ENCODE data around the gene SCGB3A2.
A peak's percentile ranks its signal among the peaks of the same experiment; 100 is the strongest.

The SCGB3A2 gene

DNA sequence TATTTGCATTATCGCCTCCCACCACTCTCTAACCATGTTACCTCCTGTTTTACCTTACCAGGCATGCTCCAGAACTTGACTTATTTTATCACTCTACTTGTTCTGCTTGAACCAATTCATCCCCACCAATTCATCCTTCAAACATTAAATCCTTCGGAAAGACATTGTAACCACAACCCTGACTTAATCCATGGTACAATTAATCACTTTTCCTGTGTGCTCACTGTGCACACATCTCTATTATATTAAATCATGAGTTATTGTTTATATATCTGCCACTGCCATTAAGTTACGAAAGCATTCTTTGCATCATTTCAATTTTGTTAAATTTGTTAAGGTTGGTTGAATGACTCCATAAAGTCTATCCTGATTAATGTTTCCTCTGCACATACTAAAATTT, 35.3 kb downstream of the SCGB3A2 start:
- Histone ChIP-seq H3K4me2 (ENCODE audit: low read length) (no peak overlapping the region), H3K27ac (ENCODE audit: low read depth, low read length) (no peak overlapping the region), H3K4me1 (ENCODE audit: control insufficient read depth, low read depth, low read length) (peaks cover 2% of the 10 kb centered on the region), H2BK120ac (ENCODE audit: low read depth, low read length) (no peak overlapping the region), H3K23ac (ENCODE audit: low read length) (no peak overlapping the region), H3K36me3 (ENCODE audit: control insufficient read depth, insufficient read depth, low read length) (no peaks in the 10 kb centered on the region), H2AK5ac (ENCODE audit: low read length) (no peak overlapping the region), H3K56ac (ENCODE audit: low read length) (no peak overlapping the region), H2BK5ac (ENCODE audit: low read length) (no peak overlapping the region), H2BK15ac (replicated peaks; ENCODE audit: low read depth) (no peak overlapping the region), H3K4me3 (ENCODE audit: low read length) (no peak overlapping the region), H3K79me2 (ENCODE audit: control insufficient read depth, insufficient read depth, low read length) (no peaks in the 10 kb centered on the region), H3K18ac (ENCODE audit: low read length) (no peak overlapping the region), H3K79me1 (ENCODE audit: low read length) (no peaks in the 10 kb centered on the region), H3K9ac (ENCODE audit: low read length) (no peak overlapping the region), H4K5ac (ENCODE audit: low read length) (no peak overlapping the region), H4K8ac (ENCODE audit: low read depth, low read length) (no peak overlapping the region), H3K4ac (ENCODE audit: low read depth, low read length) (no peak overlapping the region), H3K27me3 (ENCODE audit: insufficient read depth, low read length, poor library complexity) (no peaks in the 10 kb centered on the region)
- 100% methylated on average over 1 of the region's 3 CpGs for WGBS (ENCODE audit: extremely low coverage, insufficient coverage, low lambda C conversion rate)
- no peak for DNase-seq

DNA sequence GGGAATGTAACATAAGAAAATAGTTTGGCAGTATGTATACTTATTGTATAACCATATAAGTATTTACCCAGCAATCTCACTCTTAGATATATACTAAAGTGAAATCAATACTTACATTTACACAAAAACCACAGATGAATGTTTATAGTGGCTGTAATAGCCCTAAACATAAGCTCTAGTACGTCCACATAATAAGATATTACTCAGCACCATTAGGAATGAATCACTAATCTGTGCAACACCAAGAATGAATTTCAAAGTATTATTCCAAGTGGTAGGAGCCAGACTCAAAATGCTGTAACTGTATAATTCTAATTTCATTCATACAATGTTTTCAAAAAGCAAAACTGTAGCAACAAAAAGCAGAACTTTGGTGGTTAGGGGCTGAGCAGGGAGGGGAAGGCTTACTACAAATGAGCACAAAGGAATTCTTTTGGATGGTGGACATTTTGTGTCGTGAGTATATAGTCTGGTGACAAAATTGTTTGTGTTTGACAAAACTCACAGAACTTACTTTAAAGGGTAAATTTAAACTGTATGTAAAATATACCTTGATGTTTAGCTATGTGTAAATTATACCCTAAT, 39.7 kb downstream of the SCGB3A2 start:
- H3K4me3 ChIP-seq (ENCODE audit: low read length), result no peak overlapping the region

DNA sequence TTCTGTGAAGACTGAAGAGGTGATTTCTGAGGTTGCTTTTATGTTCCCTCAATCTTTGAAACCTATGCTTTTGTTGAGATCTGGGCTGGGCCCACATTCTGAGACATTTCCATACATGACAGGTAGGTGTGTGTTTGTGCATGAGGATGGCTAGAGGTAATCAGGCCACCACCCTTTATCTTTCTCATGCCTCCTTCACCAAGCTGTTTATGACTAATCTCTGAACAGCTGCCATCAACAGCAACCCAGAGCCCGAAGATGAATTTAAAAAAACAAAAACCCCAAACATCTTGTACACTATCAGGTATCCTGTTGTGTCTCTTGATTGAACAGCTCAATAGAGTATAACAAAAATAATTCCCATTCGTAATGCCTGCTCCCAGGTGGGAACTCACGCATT, 40.4 kb downstream of the SCGB3A2 start:
- H2BK15ac ChIP-seq (replicated peaks; ENCODE audit: low read depth), result no peak overlapping the region
- no CpG with 5 or more reads among the region's 3 CpGs for WGBS (ENCODE audit: extremely low coverage, insufficient coverage, low lambda C conversion rate)
- H3K56ac ChIP-seq (ENCODE audit: low read length), result no peak overlapping the region
- H2AK5ac ChIP-seq (ENCODE audit: low read length), result no peak overlapping the region
- no peaks in the 10 kb centered on the region for H3K79me2 ChIP-seq (ENCODE audit: control insufficient read depth, insufficient read depth, low read length)
- H2BK120ac ChIP-seq (ENCODE audit: low read depth, low read length), result no peak overlapping the region
- H3K27me3 ChIP-seq (ENCODE audit: insufficient read depth, low read length, poor library complexity), result no peaks in the 10 kb centered on the region
- no peak overlapping the region for H3K4me2 ChIP-seq (ENCODE audit: low read length)
- no peak overlapping the region for H3K23ac ChIP-seq (ENCODE audit: low read length)
- peaks cover 5% of the 10 kb centered on the region for H3K4me1 ChIP-seq (ENCODE audit: control insufficient read depth, low read depth, low read length)
- DNase-seq, result no peak
- no peak overlapping the region for H4K8ac ChIP-seq (ENCODE audit: low read depth, low read length)
- peak overlapping the region; percentile 55 for H3K4ac ChIP-seq (ENCODE audit: low read depth, low read length)
- peak overlapping the region; percentile 60 for H3K18ac ChIP-seq (ENCODE audit: low read length)
- no peak overlapping the region for H3K9ac ChIP-seq (ENCODE audit: low read length)
- H3K4me3 ChIP-seq (ENCODE audit: low read length), result no peak overlapping the region
- H3K27ac ChIP-seq (ENCODE audit: low read depth, low read length), result no peak overlapping the region
- H3K36me3 ChIP-seq (ENCODE audit: control insufficient read depth, insufficient read depth, low read length), result no peaks in the 10 kb centered on the region
- H3K79me1 ChIP-seq (ENCODE audit: low read length), result no peaks in the 10 kb centered on the region
- no peak overlapping the region for H2BK5ac ChIP-seq (ENCODE audit: low read length)
- no peak overlapping the region for H4K5ac ChIP-seq (ENCODE audit: low read length)

More for the DNA sequence above, 39.7 kb downstream of the SCGB3A2 start:
- no peaks in the 10 kb centered on the region for H3K36me3 ChIP-seq (ENCODE audit: control insufficient read depth, insufficient read depth, low read length)
- no peak for DNase-seq
- H4K8ac ChIP-seq (ENCODE audit: low read depth, low read length), result no peak overlapping the region
- no peak overlapping the region for H2BK15ac ChIP-seq (replicated peaks; ENCODE audit: low read depth)
- no peak overlapping the region for H3K27ac ChIP-seq (ENCODE audit: low read depth, low read length)
- H2BK120ac ChIP-seq (ENCODE audit: low read depth, low read length), result no peak overlapping the region
- no peak overlapping the region for H3K4ac ChIP-seq (ENCODE audit: low read depth, low read length)
- H2BK5ac ChIP-seq (ENCODE audit: low read length), result no peak overlapping the region
- WGBS (ENCODE audit: extremely low coverage, insufficient coverage, low lambda C conversion rate), result no CpG with 5 or more reads among the region's 2 CpGs
- H3K79me1 ChIP-seq (ENCODE audit: low read length), result no peaks in the 10 kb centered on the region
- H3K4me1 ChIP-seq (ENCODE audit: control insufficient read depth, low read depth, low read length), result peaks cover 5% of the 10 kb centered on the region
- no peak overlapping the region for H3K18ac ChIP-seq (ENCODE audit: low read length)
- H3K56ac ChIP-seq (ENCODE audit: low read length), result no peak overlapping the region
- H3K9ac ChIP-seq (ENCODE audit: low read length), result no peak overlapping the region
- H4K5ac ChIP-seq (ENCODE audit: low read length), result no peak overlapping the region
- H3K79me2 ChIP-seq (ENCODE audit: control insufficient read depth, insufficient read depth, low read length), result no peaks in the 10 kb centered on the region
- no peaks in the 10 kb centered on the region for H3K27me3 ChIP-seq (ENCODE audit: insufficient read depth, low read length, poor library complexity)
- H2AK5ac ChIP-seq (ENCODE audit: low read length), result no peak overlapping the region
- H3K4me2 ChIP-seq (ENCODE audit: low read length), result no peak overlapping the region
- no peak overlapping the region for H3K23ac ChIP-seq (ENCODE audit: low read length)

DNA sequence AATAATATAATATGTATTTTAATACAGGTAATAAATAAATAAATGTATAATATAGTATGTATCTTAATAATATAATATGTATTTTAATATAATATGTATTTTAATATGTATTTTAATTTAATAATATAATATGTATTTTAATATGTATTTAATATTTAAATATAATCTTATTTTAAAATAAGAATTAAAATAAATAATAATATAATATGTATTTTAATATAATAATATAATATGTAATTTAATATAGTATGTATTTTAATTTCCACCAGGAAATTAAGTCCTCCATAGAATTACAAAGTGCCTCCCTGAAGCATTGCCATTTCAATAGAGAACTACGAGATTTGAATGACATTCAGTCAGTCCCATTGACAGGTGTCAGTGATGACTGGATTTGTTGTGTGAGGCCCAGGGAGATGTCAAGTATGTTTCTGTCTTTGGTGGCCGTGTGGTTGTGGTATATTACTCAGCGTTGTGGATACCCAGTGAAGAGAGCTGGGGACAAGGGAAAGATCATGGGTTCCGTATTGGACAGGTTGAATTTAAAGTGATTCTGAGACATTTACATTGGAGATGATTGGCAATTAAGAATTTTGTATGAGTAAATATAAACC, 42.0 kb downstream of the SCGB3A2 start:
- Histone ChIP-seq H3K36me3 (ENCODE audit: control insufficient read depth, insufficient read depth, low read length) (no peaks in the 10 kb centered on the region), H3K23ac (ENCODE audit: low read length) (no peak overlapping the region), H4K5ac (ENCODE audit: low read length) (no peak overlapping the region), H3K9ac (ENCODE audit: low read length) (no peak overlapping the region), H2BK15ac (replicated peaks; ENCODE audit: low read depth) (no peak overlapping the region), H3K4ac (ENCODE audit: low read depth, low read length) (no peak overlapping the region), H3K27me3 (ENCODE audit: insufficient read depth, low read length, poor library complexity) (no peaks in the 10 kb centered on the region), H3K27ac (ENCODE audit: low read depth, low read length) (no peak overlapping the region), H3K56ac (ENCODE audit: low read length) (no peak overlapping the region), H3K18ac (ENCODE audit: low read length) (no peak overlapping the region), H2BK5ac (ENCODE audit: low read length) (no peak overlapping the region), H4K8ac (ENCODE audit: low read depth, low read length) (no peak overlapping the region), H3K79me2 (ENCODE audit: control insufficient read depth, insufficient read depth, low read length) (no peaks in the 10 kb centered on the region), H3K4me2 (ENCODE audit: low read length) (no peak overlapping the region), H3K4me1 (ENCODE audit: control insufficient read depth, low read depth, low read length) (peaks cover 5% of the 10 kb centered on the region), H3K4me3 (ENCODE audit: low read length) (no peak overlapping the region), H2AK5ac (ENCODE audit: low read length) (no peak overlapping the region), H3K79me1 (ENCODE audit: low read length) (no peaks in the 10 kb centered on the region), H2BK120ac (ENCODE audit: low read depth, low read length) (no peak overlapping the region)
- DNase-seq, result no peak
- no CpG with 5 or more reads among the region's 4 CpGs for WGBS (ENCODE audit: extremely low coverage, insufficient coverage, low lambda C conversion rate)

- Histone ChIP-seq H3K79me2 (ENCODE audit: control insufficient read depth, insufficient read depth, low read length) (no peaks in the 10 kb centered on the region), H3K9ac (ENCODE audit: low read length) (no peak overlapping the region), H3K56ac (ENCODE audit: low read length) (no peak overlapping the region), H4K5ac (ENCODE audit: low read length) (no peak overlapping the region), H2BK15ac (replicated peaks; ENCODE audit: low read depth) (no peak overlapping the region), H4K8ac (ENCODE audit: low read depth, low read length) (no peak overlapping the region), H3K36me3 (ENCODE audit: control insufficient read depth, insufficient read depth, low read length) (no peaks in the 10 kb centered on the region), H3K27ac (ENCODE audit: low read depth, low read length) (no peak overlapping the region), H2BK5ac (ENCODE audit: low read length) (no peak overlapping the region), H2AK5ac (ENCODE audit: low read length) (no peak overlapping the region), H3K4me1 (ENCODE audit: control insufficient read depth, low read depth, low read length) (peaks cover 5% of the 10 kb centered on the region), H3K4me3 (ENCODE audit: low read length) (no peak overlapping the region), H3K23ac (ENCODE audit: low read length) (no peak overlapping the region), H3K18ac (ENCODE audit: low read length) (no peak overlapping the region), H3K79me1 (ENCODE audit: low read length) (no peaks in the 10 kb centered on the region), H3K27me3 (ENCODE audit: insufficient read depth, low read length, poor library complexity) (no peaks in the 10 kb centered on the region), H3K4ac (ENCODE audit: low read depth, low read length) (no peak overlapping the region), H3K4me2 (ENCODE audit: low read length) (no peak overlapping the region), H2BK120ac (ENCODE audit: low read depth, low read length) (no peak overlapping the region)
- no CpG with 5 or more reads among the region's 2 CpGs for WGBS (ENCODE audit: extremely low coverage, insufficient coverage, low lambda C conversion rate)
- DNase-seq, result no peak
Observed at GRCh38 chr5:147921136-147921535, 42.6 kb downstream of the SCGB3A2 start.

DNA sequence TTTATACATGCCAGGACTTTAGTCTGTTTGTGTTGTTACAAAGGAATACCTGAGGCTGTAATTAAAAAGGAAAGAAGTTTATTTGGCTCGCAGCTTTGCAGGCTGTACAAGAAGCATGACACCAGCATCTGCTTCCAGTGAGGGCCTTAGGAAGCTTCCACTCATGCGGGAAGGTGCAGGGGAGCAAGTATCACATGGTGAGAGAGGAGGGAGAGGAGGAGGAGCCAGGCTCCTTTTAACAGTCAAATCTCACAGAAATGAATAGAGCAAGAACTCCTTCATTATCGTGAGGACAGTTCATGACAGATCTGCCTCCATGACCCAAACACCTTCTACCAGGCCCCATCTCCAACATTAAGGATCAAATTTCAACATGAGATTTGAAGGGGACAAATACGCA, 46.5 kb downstream of the SCGB3A2 start:
- Histone ChIP-seq H3K79me1 (ENCODE audit: low read length) (no peaks in the 10 kb centered on the region), H2BK5ac (ENCODE audit: low read length) (no peak overlapping the region), H2AK5ac (ENCODE audit: low read length) (no peak overlapping the region), H4K5ac (ENCODE audit: low read length) (no peak overlapping the region), H2BK15ac (replicated peaks; ENCODE audit: low read depth) (no peak overlapping the region), H3K56ac (ENCODE audit: low read length) (no peak overlapping the region), H3K4me2 (ENCODE audit: low read length) (no peak overlapping the region), H3K79me2 (ENCODE audit: control insufficient read depth, insufficient read depth, low read length) (no peaks in the 10 kb centered on the region), H3K18ac (ENCODE audit: low read length) (no peak overlapping the region), H4K8ac (ENCODE audit: low read depth, low read length) (no peak overlapping the region), H3K23ac (ENCODE audit: low read length) (no peak overlapping the region), H2BK120ac (ENCODE audit: low read depth, low read length) (no peak overlapping the region), H3K9ac (ENCODE audit: low read length) (no peak overlapping the region), H3K36me3 (ENCODE audit: control insufficient read depth, insufficient read depth, low read length) (no peaks in the 10 kb centered on the region), H3K27me3 (ENCODE audit: insufficient read depth, low read length, poor library complexity) (no peaks in the 10 kb centered on the region), H3K4ac (ENCODE audit: low read depth, low read length) (no peak overlapping the region), H3K4me1 (ENCODE audit: control insufficient read depth, low read depth, low read length) (no peaks in the 10 kb centered on the region), H3K4me3 (ENCODE audit: low read length) (no peak overlapping the region), H3K27ac (ENCODE audit: low read depth, low read length) (no peak overlapping the region)
- peak; percentile 28 for DNase-seq
- WGBS (ENCODE audit: extremely low coverage, insufficient coverage, low lambda C conversion rate), result no CpG with 5 or more reads among the region's 4 CpGs
